IPS-15b (cell line): Measurements from ENCODE around the gene MPP7.

Experiments used
- H3K27me3 ChIP-seq: one replicate; pipeline ENCODE4 v1.6.1; 2013; ENCODE audit warnings: low read length; ENCODE audit not compliant: control insufficient read depth, insufficient read depth
- H3K36me3 ChIP-seq: one replicate; pipeline ENCODE4 v1.6.1; 2013; ENCODE audit warnings: low read length; ENCODE audit not compliant: control insufficient read depth, insufficient read depth
- H3K4me1 ChIP-seq: one replicate; pipeline ENCODE4 v1.6.1; 2013; ENCODE audit warnings: mild to moderate bottlenecking, low read length; ENCODE audit not compliant: control insufficient read depth, insufficient read depth
- H3K4me3 ChIP-seq: one replicate; pipeline ENCODE4 v1.5.1; 2013; ENCODE audit warnings: low read depth, low read length
- H3K9ac ChIP-seq: one replicate; pipeline ENCODE4 v1.6.1; 2013; ENCODE audit warnings: low read depth, mild to moderate bottlenecking, low read length
- H3K9me3 ChIP-seq: one replicate; pipeline ENCODE4 v1.6.1; 2013; ENCODE audit warnings: mild to moderate bottlenecking, low read length; ENCODE audit not compliant: control insufficient read depth, insufficient read depth

MPP7 gene

GRCh38 chr10:28304032-28304571, 1.2 kb upstream of the MPP7 start:
- H3K9me3 ChIP-seq, result no peaks in the 10 kb centered on the region
- H3K4me3 ChIP-seq, result no peak overlapping the region

GRCh38 chr10:28302012-28302637, 739 bp downstream of the MPP7 start:
- H3K9me3 ChIP-seq, result no peaks in the 10 kb centered on the region
- no peaks in the 10 kb centered on the region for H3K36me3 ChIP-seq
- H3K4me3 ChIP-seq, result peak overlapping the region; percentile 60
- peaks cover 15% of the 10 kb centered on the region for H3K27me3 ChIP-seq
- H3K9ac ChIP-seq, result no peak overlapping the region
- H3K4me1 ChIP-seq, result peaks cover 2% of the 10 kb centered on the region

More at GRCh38 chr10:28304032-28304571, 1.2 kb upstream of the MPP7 start:
- peaks cover 22% of the 10 kb centered on the region for H3K27me3 ChIP-seq
- peaks cover 2% of the 10 kb centered on the region for H3K4me1 ChIP-seq
- H3K36me3 ChIP-seq, result no peaks in the 10 kb centered on the region
- H3K9ac ChIP-seq, result no peak overlapping the region

GRCh38 chr10:28300027-28300426, 2.8 kb downstream of the MPP7 start:
- H3K9me3 ChIP-seq, result no peaks in the 10 kb centered on the region
- peaks cover 8% of the 10 kb centered on the region for H3K4me1 ChIP-seq
- H3K4me3 ChIP-seq, result no peak overlapping the region
- peaks cover 10% of the 10 kb centered on the region for H3K27me3 ChIP-seq
- H3K36me3 ChIP-seq, result no peaks in the 10 kb centered on the region
- no peak overlapping the region for H3K9ac ChIP-seq

GRCh38 chr10:28298951-28299350, 3.9 kb downstream of the MPP7 start:
- Histone ChIP-seq H3K9me3 (no peaks in the 10 kb centered on the region), H3K4me3 (no peak overlapping the region), H3K36me3 (no peaks in the 10 kb centered on the region), H3K4me1 (peaks cover 7% of the 10 kb centered on the region), H3K27me3 (peaks cover 1% of the 10 kb centered on the region), H3K9ac (no peak overlapping the region)

GRCh38 chr10:28296023-28296422, 6.8 kb downstream of the MPP7 start:
- Histone ChIP-seq H3K4me1 (peaks cover 6% of the 10 kb centered on the region), H3K36me3 (no peaks in the 10 kb centered on the region), H3K4me3 (no peak overlapping the region)

GRCh38 chr10:28295336-28295735, 7.5 kb downstream of the MPP7 start:
- Histone ChIP-seq H3K4me1 (peaks cover 6% of the 10 kb centered on the region), H3K9ac (no peak overlapping the region), H3K9me3 (no peaks in the 10 kb centered on the region), H3K27me3 (no peaks in the 10 kb centered on the region), H3K36me3 (no peaks in the 10 kb centered on the region), H3K4me3 (no peak overlapping the region)

More at GRCh38 chr10:28296023-28296422, 6.8 kb downstream of the MPP7 start:
- Histone ChIP-seq H3K9ac (no peak overlapping the region), H3K9me3 (no peaks in the 10 kb centered on the region), H3K27me3 (no peaks in the 10 kb centered on the region)

GRCh38 chr10:28294809-28295208, 8.1 kb downstream of the MPP7 start:
- Histone ChIP-seq H3K36me3 (no peaks in the 10 kb centered on the region), H3K4me1 (peaks cover 6% of the 10 kb centered on the region), H3K9me3 (no peaks in the 10 kb centered on the region), H3K9ac (no peak overlapping the region), H3K27me3 (no peaks in the 10 kb centered on the region), H3K4me3 (no peak overlapping the region)

- no peak overlapping the region for H3K4me3 ChIP-seq
- H3K4me1 ChIP-seq, result peaks cover 6% of the 10 kb centered on the region
- H3K36me3 ChIP-seq, result no peaks in the 10 kb centered on the region
- no peaks in the 10 kb centered on the region for H3K27me3 ChIP-seq
- H3K9me3 ChIP-seq, result no peaks in the 10 kb centered on the region
- H3K9ac ChIP-seq, result no peak overlapping the region
These were observed 8.7 kb downstream of the MPP7 start for GRCh38 chr10:28294169-28294532.

GRCh38 chr10:28293236-28294168, 9.4 kb downstream of the MPP7 start:
- no peaks in the 10 kb centered on the region for H3K9me3 ChIP-seq
- no peaks in the 10 kb centered on the region for H3K36me3 ChIP-seq
- no peaks in the 10 kb centered on the region for H3K27me3 ChIP-seq
- H3K9ac ChIP-seq, result no peak overlapping the region
- H3K4me3 ChIP-seq, result peak overlapping the region; percentile 18
- peaks cover 6% of the 10 kb centered on the region for H3K4me1 ChIP-seq

- no peaks in the 10 kb centered on the region for H3K36me3 ChIP-seq
- H3K4me3 ChIP-seq, result no peak overlapping the region
- H3K9ac ChIP-seq, result no peak overlapping the region
- H3K27me3 ChIP-seq, result no peaks in the 10 kb centered on the region
- no peaks in the 10 kb centered on the region for H3K9me3 ChIP-seq
- H3K4me1 ChIP-seq, result peaks cover 6% of the 10 kb centered on the region
These were observed 11.0 kb downstream of the MPP7 start for GRCh38 chr10:28291881-28292297.

GRCh38 chr10:28285816-28286215, 17.0 kb downstream of the MPP7 start:
- Histone ChIP-seq H3K4me1 (no peaks in the 10 kb centered on the region), H3K36me3 (no peaks in the 10 kb centered on the region), H3K27me3 (no peaks in the 10 kb centered on the region), H3K9me3 (no peaks in the 10 kb centered on the region), H3K4me3 (no peak overlapping the region), H3K9ac (no peak overlapping the region)

GRCh38 chr10:28284126-28284525, 18.7 kb downstream of the MPP7 start:
- Histone ChIP-seq H3K36me3 (no peaks in the 10 kb centered on the region), H3K9me3 (no peaks in the 10 kb centered on the region), H3K9ac (no peak overlapping the region), H3K27me3 (no peaks in the 10 kb centered on the region), H3K4me1 (no peaks in the 10 kb centered on the region), H3K4me3 (no peak overlapping the region)
